ENCODE measurements around the gene GABRB1.

DNA sequence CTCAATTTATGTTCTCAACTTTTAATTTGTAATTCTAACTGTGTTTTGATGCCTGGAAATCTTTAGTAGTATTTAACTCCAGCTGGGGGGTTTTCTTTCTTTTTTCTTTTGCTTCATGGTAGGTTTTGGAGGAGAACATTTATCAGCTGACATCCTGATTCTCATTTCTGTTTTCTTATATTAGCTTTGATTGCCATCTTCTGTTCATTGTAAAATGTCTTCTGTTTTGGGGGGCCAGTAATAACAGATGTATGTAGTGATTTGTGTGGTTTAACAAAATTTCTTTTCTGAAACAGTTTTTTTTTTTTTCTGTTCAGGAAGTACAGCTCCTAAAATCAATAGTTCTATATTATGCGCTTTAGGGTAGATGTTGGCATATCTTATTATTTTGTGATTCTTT lies 182.2 kb downstream of the GABRB1 start:
- TF ChIP-seq, protein P1, sequence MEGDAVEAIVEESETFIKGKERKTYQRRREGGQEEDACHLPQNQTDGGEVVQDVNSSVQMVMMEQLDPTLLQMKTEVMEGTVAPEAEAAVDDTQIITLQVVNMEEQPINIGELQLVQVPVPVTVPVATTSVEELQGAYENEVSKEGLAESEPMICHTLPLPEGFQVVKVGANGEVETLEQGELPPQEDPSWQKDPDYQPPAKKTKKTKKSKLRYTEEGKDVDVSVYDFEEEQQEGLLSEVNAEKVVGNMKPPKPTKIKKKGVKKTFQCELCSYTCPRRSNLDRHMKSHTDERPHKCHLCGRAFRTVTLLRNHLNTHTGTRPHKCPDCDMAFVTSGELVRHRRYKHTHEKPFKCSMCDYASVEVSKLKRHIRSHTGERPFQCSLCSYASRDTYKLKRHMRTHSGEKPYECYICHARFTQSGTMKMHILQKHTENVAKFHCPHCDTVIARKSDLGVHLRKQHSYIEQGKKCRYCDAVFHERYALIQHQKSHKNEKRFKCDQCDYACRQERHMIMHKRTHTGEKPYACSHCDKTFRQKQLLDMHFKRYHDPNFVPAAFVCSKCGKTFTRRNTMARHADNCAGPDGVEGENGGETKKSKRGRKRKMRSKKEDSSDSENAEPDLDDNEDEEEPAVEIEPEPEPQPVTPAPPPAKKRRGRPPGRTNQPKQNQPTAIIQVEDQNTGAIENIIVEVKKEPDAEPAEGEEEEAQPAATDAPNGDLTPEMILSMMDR (conservative IDR thresholded peaks at IDR 0.05; ENCODE audit: low read length): no peak
- no peak for TF ChIP-seq EZH2phosphoT487 (IDR thresholded peaks at IDR 0.05; ENCODE audit: borderline replicate concordance)

All from Loucy (cell line).